GM19238 (cell line): Measurements from ENCODE around the gene ZMYM1.
"Not testable (repeated sequence)": the region's sequence is repeated elsewhere in the genome, so short reads cannot be mapped to it uniquely, and the experiment has no call there.

Experiments
- DNase-seq: peaks from one replicate; pipeline ENCODE4 v3.0.0; 2011; ENCODE audit warnings: low spot score; ENCODE audit not compliant: insufficient read length

The ZMYM1 gene

DNA sequence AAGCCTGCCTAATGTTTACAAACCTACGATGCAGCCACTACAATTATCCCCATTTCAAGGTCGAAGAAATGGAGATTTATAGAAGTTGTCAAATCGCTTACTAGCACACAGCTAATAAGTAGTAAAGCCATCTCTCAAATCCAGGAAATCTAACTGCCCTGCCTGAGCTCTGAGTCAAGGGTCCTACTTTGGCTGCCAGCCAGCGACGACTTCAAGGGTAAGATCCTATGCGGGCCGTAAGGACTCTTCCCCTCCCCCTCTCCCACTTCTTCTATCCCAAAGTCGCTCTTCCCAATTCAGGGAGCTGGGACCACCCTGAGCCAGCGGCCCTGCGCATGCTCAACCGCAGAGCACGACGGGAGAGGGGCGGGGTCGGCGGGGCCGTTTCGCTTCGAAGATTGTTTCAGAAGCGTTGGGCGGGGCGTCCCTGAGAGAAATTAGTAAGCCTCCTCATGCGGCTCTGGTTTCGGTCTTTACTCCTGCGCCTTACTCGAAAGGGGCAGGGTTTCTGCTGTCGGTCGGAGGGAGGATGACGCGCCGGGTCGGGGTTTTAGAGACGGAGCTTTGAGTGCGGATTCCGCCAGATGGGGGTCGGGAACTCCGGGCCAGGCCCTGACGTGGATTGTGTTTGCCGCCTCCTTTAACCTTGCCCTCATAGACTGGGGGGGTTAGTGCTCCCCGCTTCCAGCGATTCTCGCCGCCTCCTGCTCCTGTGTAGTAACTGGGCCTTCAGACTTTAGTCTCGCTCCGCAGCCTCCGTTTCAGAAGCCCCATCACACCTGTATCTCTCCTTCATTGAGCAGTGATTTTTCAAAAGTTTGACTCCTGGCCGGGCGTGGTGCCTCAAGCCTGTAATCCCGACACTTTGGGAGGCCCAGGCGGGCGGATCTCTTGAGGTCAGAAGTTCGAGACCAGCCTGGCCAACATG lies at the start of gene ZMYM1:
TSS of gene ZMYM1 (plus strand) at position 383 of the 928 bp plus-strand sequence. CDS start 14,603 bp downstream, outside the sequence.
- DNase-seq = peak; percentile 78

- no peak for DNase-seq
Measured at GRCh38 chr1:35029761-35030160, 49.4 kb upstream of the ZMYM1 start.

GRCh38 chr1:35030338-35030737 lies 48.8 kb upstream of the ZMYM1 start:
- no peak for DNase-seq

GRCh38 chr1:35030756-35031446 lies 48.3 kb upstream of the ZMYM1 start:
- DNase-seq = peak; percentile 27

DNA sequence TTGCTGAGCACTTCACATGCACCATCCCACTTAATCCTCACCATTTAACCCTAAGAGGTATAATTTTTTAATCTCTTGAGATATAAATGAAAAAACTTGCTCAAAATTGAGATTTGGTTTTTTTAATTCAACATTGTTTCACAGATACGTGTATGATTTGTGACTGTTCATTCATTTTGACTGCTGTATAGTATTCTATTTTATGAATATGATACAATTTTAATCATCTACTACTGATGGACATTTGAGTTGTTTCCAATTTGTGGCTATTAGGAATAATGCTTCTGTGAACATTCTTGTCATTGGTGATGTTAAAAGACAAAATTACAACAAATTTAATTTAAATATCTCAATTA lies 46.8 kb upstream of the ZMYM1 start:
- DNase-seq = no peak

GRCh38 chr1:35033346-35033745 lies 45.8 kb upstream of the ZMYM1 start:
- DNase-seq = no peak

DNA sequence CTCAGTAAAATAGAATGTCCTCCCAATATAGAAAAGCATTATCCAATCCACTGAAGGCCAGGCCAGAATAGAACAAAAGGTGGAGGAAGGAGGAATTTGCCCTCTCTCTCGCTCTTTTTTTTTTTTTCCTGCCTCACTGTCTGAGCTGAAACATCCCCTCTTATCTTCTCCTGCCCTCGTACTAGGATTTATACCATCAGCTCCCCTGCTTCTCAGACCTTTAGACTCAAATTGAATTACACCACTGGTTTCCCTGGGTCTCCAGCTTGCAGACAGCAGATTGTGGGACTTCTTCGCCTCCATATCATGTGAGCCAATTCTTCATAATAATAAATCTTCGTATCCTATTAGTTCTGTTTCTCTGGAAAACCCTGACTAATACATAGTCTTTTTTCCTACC lies 42.6 kb upstream of the ZMYM1 start:
- DNase-seq = no peak

GRCh38 chr1:35037206-35037605 lies 42.0 kb upstream of the ZMYM1 start:
- DNase-seq = no peak

DNA sequence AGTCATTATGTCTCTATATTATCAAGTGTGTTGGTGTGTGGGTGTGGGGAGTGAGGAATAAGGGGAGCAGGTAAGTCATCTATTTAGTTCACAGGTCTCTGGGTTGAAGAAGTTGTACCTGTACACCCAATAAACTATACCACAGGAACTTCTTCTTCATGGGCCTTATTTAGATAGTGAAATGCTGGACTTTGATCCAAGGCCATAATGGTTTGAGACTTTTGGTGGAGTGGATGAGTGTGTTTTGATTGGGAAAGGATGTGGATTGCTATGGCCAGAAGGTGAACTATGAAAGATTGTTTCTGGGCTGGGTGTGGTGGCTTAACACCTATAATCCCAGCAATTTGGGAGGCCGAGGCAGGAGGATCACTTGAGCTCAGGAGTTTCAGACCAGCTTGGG lies 40.5 kb upstream of the ZMYM1 start:
- no peak for DNase-seq

DNA sequence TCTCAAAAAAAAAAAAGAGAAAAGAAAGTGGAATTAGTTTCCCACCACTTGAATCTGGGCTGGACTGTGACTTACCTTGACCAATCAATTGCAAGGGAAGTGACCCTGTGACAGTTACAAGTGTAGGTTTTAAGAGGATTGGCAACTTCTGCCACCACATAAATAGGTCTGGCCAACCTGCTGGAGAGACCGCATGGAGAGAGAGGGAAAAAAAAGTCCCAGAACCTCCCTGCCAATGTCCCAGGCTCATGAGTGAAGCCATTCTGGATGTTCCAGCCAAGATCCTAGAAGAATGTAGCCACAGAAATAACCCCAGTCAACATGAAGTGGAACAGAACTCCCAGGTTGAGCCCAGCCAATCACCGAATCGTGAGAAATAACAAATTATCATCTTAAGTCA lies 35.7 kb upstream of the ZMYM1 start:
- DNase-seq = no peak

- no peak for DNase-seq
Measured at GRCh38 chr1:35044431-35044830, 34.8 kb upstream of the ZMYM1 start.

DNA sequence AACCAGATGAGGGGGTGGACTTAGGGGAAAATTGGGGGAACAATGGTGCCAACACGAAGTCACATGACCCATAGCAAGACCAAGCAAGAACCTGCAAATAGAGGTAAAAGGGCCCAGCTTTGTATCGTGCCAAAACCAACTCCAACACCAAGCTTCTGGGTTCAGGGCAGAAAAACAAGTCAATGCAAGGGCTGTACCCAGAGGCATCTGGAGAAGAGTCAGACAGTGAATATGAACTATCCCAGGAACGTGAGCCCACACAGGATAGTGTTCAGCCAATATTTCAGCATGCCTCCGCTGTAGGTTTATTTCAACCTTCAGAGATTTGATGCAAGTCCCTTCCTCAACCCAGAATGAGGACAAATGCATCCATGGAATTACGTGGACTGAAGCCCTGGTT lies 32.5 kb upstream of the ZMYM1 start:
- DNase-seq = no peak

GRCh38 chr1:35047188-35047858 lies 31.9 kb upstream of the ZMYM1 start:
- no peak for DNase-seq

- no peak for DNase-seq
Measured at GRCh38 chr1:35049116-35049515, 30.1 kb upstream of the ZMYM1 start.

- no peak for DNase-seq
Measured at GRCh38 chr1:35053433-35053832, 25.8 kb upstream of the ZMYM1 start.

GRCh38 chr1:35054282-35054681 lies 24.9 kb upstream of the ZMYM1 start:
- not testable (repeated sequence) for DNase-seq

DNA sequence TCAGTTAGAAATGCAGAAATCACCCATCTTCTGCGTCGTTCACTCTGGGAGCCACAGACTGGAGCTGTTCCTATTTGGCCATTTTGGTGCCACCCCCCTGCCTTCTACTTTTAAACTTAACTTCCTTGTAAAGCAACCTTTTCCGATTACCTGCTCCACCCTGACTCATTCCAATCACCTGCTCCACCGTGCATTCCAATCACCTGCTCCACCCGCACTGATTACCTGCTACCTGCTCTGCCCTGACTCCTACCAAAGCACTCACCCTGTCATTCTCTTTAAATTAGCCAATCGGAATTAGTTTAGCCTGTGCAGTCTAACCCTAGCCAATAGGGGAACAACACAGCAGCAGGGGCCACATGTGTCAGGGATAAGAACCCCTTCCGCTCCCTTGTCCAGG lies 20.9 kb upstream of the ZMYM1 start:
- DNase-seq = not testable (repeated sequence)

DNA sequence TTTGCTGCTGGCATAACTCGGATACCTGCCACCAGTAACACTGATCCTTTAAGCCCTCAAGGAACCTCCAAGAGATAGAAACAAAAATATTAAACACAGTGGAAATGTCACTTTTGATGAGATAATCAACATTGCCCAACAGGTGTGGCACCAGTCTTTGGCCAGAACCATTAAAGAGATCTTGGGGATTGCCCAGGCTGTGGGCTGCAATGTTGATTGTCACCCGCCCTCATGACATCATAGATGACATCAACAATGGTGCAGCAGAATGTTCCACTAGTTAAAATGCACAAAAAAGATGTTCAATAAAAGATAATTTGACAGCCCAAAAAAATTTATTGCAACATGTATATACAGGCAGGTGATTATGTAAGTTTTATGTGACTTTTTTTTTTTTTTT lies 20.2 kb upstream of the ZMYM1 start:
- DNase-seq = no peak

DNA sequence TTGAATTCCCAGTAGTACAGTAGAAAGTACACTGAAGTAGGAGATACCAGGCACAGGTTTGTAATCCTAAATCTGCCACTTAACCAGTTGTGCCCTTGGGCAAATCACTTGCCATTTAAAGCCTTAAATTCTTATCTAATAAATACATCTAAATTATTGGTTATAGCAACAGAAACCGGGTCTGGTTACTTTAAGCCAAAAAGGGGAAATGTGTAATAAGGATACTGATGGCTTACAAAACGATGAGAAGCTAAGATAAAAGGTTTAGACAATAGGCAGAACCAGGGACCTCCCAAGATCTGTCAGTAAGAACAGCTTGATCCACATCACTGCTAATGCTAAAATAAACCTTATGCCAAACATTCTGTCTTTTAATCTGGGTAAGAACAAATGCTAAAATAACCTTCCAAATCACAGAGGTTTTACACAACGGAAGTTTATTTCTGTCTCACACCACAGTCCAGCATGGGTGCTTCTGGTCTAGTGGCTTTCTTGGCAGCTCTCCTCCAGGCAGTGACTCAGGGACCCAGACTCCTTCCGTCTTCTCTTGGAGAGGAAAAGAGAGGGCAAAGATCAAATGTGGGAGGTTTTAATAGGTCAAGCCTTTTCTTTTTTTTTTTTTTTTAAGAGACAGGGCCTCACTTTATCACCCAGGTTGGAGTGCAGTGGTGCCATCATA lies 16.5 kb upstream of the ZMYM1 start:
- DNase-seq = no peak

- DNase-seq = no peak
Measured at GRCh38 chr1:35064265-35064664, 14.9 kb upstream of the ZMYM1 start.

- no peak for DNase-seq
Measured at GRCh38 chr1:35069746-35070145, 9.4 kb upstream of the ZMYM1 start.
